Mesendoderm (in vitro differentiated cells): ENCODE data around the gene PLAC8L1.

Experiments used
- DNase-seq: peaks from one replicate; pipeline ENCODE4 v3.0.0; 2013
- H2AK5ac ChIP-seq: 2 replicates; pipeline ENCODE4 v1.6.1; 2013; ENCODE audit warnings: low read length, inconsistent platforms
- H2BK120ac ChIP-seq: 2 replicates; pipeline ENCODE4 v1.6.1; 2013; ENCODE audit warnings: low read depth, mild to moderate bottlenecking, low read length, moderate library complexity, mixed read lengths
- H2BK15ac ChIP-seq: replicated peaks from 2 replicates; pipeline ENCODE4 v1.6.1; 2013; ENCODE audit warnings: low read depth, mild to moderate bottlenecking, moderate library complexity
- H2BK5ac ChIP-seq: 2 replicates; pipeline ENCODE4 v1.6.1; 2013; ENCODE audit warnings: low read length, inconsistent platforms
- H3K18ac ChIP-seq: 2 replicates; pipeline ENCODE4 v1.6.1; 2013; ENCODE audit warnings: mild to moderate bottlenecking, low read length, mixed read lengths
- H3K23ac ChIP-seq: one replicate; pipeline ENCODE4 v1.6.1; 2013; ENCODE audit warnings: low read length
- H3K27ac ChIP-seq: 2 replicates; pipeline ENCODE4 v1.5.1; 2013; ENCODE audit warnings: low read depth, mild to moderate bottlenecking, inconsistent platforms, low read length, moderate library complexity
- H3K27me3 ChIP-seq: 2 replicates; pipeline ENCODE4 v1.6.1; 2013; ENCODE audit warnings: low read length, control low read depth, mild to moderate bottlenecking, inconsistent platforms; ENCODE audit not compliant: insufficient read depth, poor library complexity
- H3K36me3 ChIP-seq: 2 replicates; pipeline ENCODE4 v1.6.1; 2013; ENCODE audit warnings: low read length, inconsistent platforms; ENCODE audit not compliant: control insufficient read depth, insufficient read depth
- H3K4ac ChIP-seq: one replicate; pipeline ENCODE4 v1.6.1; 2013; ENCODE audit warnings: low read depth, mild to moderate bottlenecking, low read length, moderate library complexity
- H3K4me1 ChIP-seq: 2 replicates; pipeline ENCODE4 v1.6.1; 2013; ENCODE audit warnings: low read depth, low read length, inconsistent platforms; ENCODE audit not compliant: control insufficient read depth
- H3K4me2 ChIP-seq: 2 replicates; pipeline ENCODE4 v1.6.1; 2013; ENCODE audit warnings: low read length
- H3K4me3 ChIP-seq: 2 replicates; pipeline ENCODE4 v1.5.1; 2013; ENCODE audit warnings: mild to moderate bottlenecking, low read length
- H3K56ac ChIP-seq: one replicate; pipeline ENCODE4 v1.6.1; 2013; ENCODE audit warnings: low read length
- H3K79me1 ChIP-seq: 2 replicates; pipeline ENCODE4 v1.6.1; 2013; ENCODE audit warnings: low read length, inconsistent platforms
- H3K79me2 ChIP-seq: 2 replicates; pipeline ENCODE4 v1.6.1; 2013; ENCODE audit warnings: mild to moderate bottlenecking, low read length; ENCODE audit not compliant: control insufficient read depth, insufficient read depth
- H3K9ac ChIP-seq: 2 replicates; pipeline ENCODE4 v1.6.1; 2013; ENCODE audit warnings: low read length, inconsistent platforms
- H4K5ac ChIP-seq: one replicate; pipeline ENCODE4 v1.6.1; 2013; ENCODE audit warnings: low read length
- H4K8ac ChIP-seq: one replicate; pipeline ENCODE4 v1.6.1; 2013; ENCODE audit warnings: low read depth, mild to moderate bottlenecking, control low read depth, low read length, moderate library complexity
- WGBS: extraction: QIAGEN DNeasy Blood & Tissue Kit; methylation state at CpG from one replicate; pipeline ENCODE4 v1.1.7; 2013; ENCODE audit warnings: low lambda C conversion rate, missing lambda C conversion rate; ENCODE audit not compliant: insufficient coverage; ENCODE audit errors: extremely low coverage; 5-methylcytosine and 5-hydroxymethylcytosine counted together

Gene PLAC8L1

GRCh38 chr5:146066968-146067367 is 38.4 kb downstream of the PLAC8L1 start:
- H3K9ac ChIP-seq, result no peak overlapping the region
- WGBS, result no CpG with 5 or more reads among the region's 8 CpGs
- no peaks in the 10 kb centered on the region for H3K27me3 ChIP-seq
- no peak overlapping the region for H3K4me2 ChIP-seq
- no peak overlapping the region for H3K27ac ChIP-seq
- H4K5ac ChIP-seq, result no peak overlapping the region
- H3K79me2 ChIP-seq, result no peaks in the 10 kb centered on the region
- H3K4me3 ChIP-seq, result no peak overlapping the region
- no peak overlapping the region for H4K8ac ChIP-seq
- no peaks in the 10 kb centered on the region for H3K4me1 ChIP-seq
- H3K36me3 ChIP-seq, result no peaks in the 10 kb centered on the region
- H3K4ac ChIP-seq, result no peak overlapping the region
- H2BK120ac ChIP-seq, result no peak overlapping the region
- H3K56ac ChIP-seq, result no peak overlapping the region
- no peak overlapping the region for H2AK5ac ChIP-seq
- no peak overlapping the region for H3K18ac ChIP-seq
- H2BK5ac ChIP-seq, result no peak overlapping the region
- no peak overlapping the region for H3K23ac ChIP-seq
- no peak for DNase-seq
- H2BK15ac ChIP-seq, result no peak overlapping the region
- no peaks in the 10 kb centered on the region for H3K79me1 ChIP-seq

GRCh38 chr5:146060221-146060585 is 45.2 kb downstream of the PLAC8L1 start:
- Histone ChIP-seq H3K56ac (no peak overlapping the region), H3K4me1 (no peaks in the 10 kb centered on the region), H3K27ac (no peak overlapping the region), H3K4ac (no peak overlapping the region), H3K23ac (no peak overlapping the region), H3K79me2 (no peaks in the 10 kb centered on the region), H3K9ac (no peak overlapping the region), H3K36me3 (no peaks in the 10 kb centered on the region), H3K4me2 (no peak overlapping the region), H4K8ac (no peak overlapping the region), H2BK15ac (no peak overlapping the region), H4K5ac (no peak overlapping the region), H3K4me3 (no peak overlapping the region), H2BK120ac (no peak overlapping the region), H3K79me1 (no peaks in the 10 kb centered on the region), H2BK5ac (no peak overlapping the region), H3K27me3 (no peaks in the 10 kb centered on the region), H2AK5ac (no peak overlapping the region), H3K18ac (no peak overlapping the region)
- no peak for DNase-seq
- no CpG with 5 or more reads among the region's 5 CpGs for WGBS

GRCh38 chr5:146059460-146060220 is 45.7 kb downstream of the PLAC8L1 start:
- no peak for DNase-seq
- WGBS, result no CpG with 5 or more reads among the region's 22 CpGs
- Histone ChIP-seq H4K8ac (no peak overlapping the region), H3K9ac (no peak overlapping the region), H3K27ac (no peak overlapping the region), H2AK5ac (no peak overlapping the region), H3K4me3 (no peak overlapping the region), H3K18ac (no peak overlapping the region), H2BK120ac (no peak overlapping the region), H3K79me2 (no peaks in the 10 kb centered on the region), H4K5ac (no peak overlapping the region), H3K56ac (no peak overlapping the region), H2BK15ac (no peak overlapping the region), H3K27me3 (no peaks in the 10 kb centered on the region), H3K4me1 (no peaks in the 10 kb centered on the region), H3K79me1 (no peaks in the 10 kb centered on the region), H3K4ac (no peak overlapping the region), H3K4me2 (no peak overlapping the region), H2BK5ac (no peak overlapping the region), H3K36me3 (no peaks in the 10 kb centered on the region), H3K23ac (no peak overlapping the region)

- Histone ChIP-seq H2BK15ac (no peak overlapping the region), H3K9ac (no peak overlapping the region), H2BK120ac (no peak overlapping the region), H4K8ac (no peak overlapping the region), H3K79me2 (no peaks in the 10 kb centered on the region), H2BK5ac (no peak overlapping the region), H3K27ac (no peak overlapping the region), H3K23ac (no peak overlapping the region), H3K18ac (no peak overlapping the region), H3K4me3 (no peak overlapping the region), H3K4ac (no peak overlapping the region), H3K27me3 (no peaks in the 10 kb centered on the region), H3K56ac (no peak overlapping the region), H3K4me2 (no peak overlapping the region), H3K4me1 (no peaks in the 10 kb centered on the region), H3K79me1 (no peaks in the 10 kb centered on the region), H4K5ac (no peak overlapping the region), H2AK5ac (no peak overlapping the region), H3K36me3 (no peaks in the 10 kb centered on the region)
- no CpG with 5 or more reads among the region's 2 CpGs for WGBS
- DNase-seq, result no peak
Measured at GRCh38 chr5:146055432-146055831, 49.9 kb downstream of the PLAC8L1 start.

- Histone ChIP-seq H3K4me2 (no peak overlapping the region), H3K27me3 (no peaks in the 10 kb centered on the region), H4K5ac (no peak overlapping the region), H2BK5ac (no peak overlapping the region), H3K79me2 (no peaks in the 10 kb centered on the region), H3K36me3 (no peaks in the 10 kb centered on the region), H2BK120ac (no peak overlapping the region), H3K27ac (no peak overlapping the region), H3K4ac (no peak overlapping the region), H3K79me1 (no peaks in the 10 kb centered on the region), H3K56ac (no peak overlapping the region), H4K8ac (no peak overlapping the region), H3K4me1 (no peaks in the 10 kb centered on the region), H3K23ac (no peak overlapping the region), H3K18ac (no peak overlapping the region), H2AK5ac (no peak overlapping the region), H3K4me3 (no peak overlapping the region), H3K9ac (no peak overlapping the region), H2BK15ac (no peak overlapping the region)
- DNase-seq, result peak; percentile 39
Measured at GRCh38 chr5:146052780-146053179, 52.6 kb downstream of the PLAC8L1 start.

GRCh38 chr5:146051678-146052077 is 53.7 kb downstream of the PLAC8L1 start:
- no peak overlapping the region for H2BK120ac ChIP-seq
- H4K5ac ChIP-seq, result no peak overlapping the region
- H2AK5ac ChIP-seq, result no peak overlapping the region
- H3K36me3 ChIP-seq, result no peaks in the 10 kb centered on the region
- H3K23ac ChIP-seq, result no peak overlapping the region
- H3K9ac ChIP-seq, result no peak overlapping the region
- no peak overlapping the region for H2BK5ac ChIP-seq
- no peaks in the 10 kb centered on the region for H3K79me1 ChIP-seq
- H3K27me3 ChIP-seq, result no peaks in the 10 kb centered on the region
- no CpG with 5 or more reads among the region's 3 CpGs for WGBS
- H3K27ac ChIP-seq, result no peak overlapping the region
- H4K8ac ChIP-seq, result no peak overlapping the region
- H3K56ac ChIP-seq, result no peak overlapping the region
- no peak overlapping the region for H3K18ac ChIP-seq
- H3K79me2 ChIP-seq, result no peaks in the 10 kb centered on the region
- H3K4me1 ChIP-seq, result no peaks in the 10 kb centered on the region
- no peak overlapping the region for H3K4ac ChIP-seq
- DNase-seq, result peak; percentile 29
- no peak overlapping the region for H3K4me2 ChIP-seq
- H2BK15ac ChIP-seq, result no peak overlapping the region
- no peak overlapping the region for H3K4me3 ChIP-seq
